ENCODE measurements around the gene KAT8.
"Not testable (repeated sequence)": the region's sequence is repeated elsewhere in the genome, so short reads cannot be mapped to it uniquely, and the experiment has no call there.

The KAT8 gene

GRCh38 chr16:31134091-31134571 lies 16.7 kb downstream of the KAT8 start:
- no peak for DNase-seq

GRCh38 chr16:31134625-31135534 lies 17.4 kb downstream of the KAT8 start:
- peak; percentile 87 for DNase-seq

- no peak for DNase-seq
These were observed 18.2 kb downstream of the KAT8 start, which contains the start of gene PRSS8 for GRCh38 chr16:31135535-31136286. Gene PRSS8, minus strand, starts transcription at chr16:31135727. Its CDS starts 229 bp downstream, at chr16:31135498.

- DNase-seq: no peak
These were observed 18.8 kb downstream of the KAT8 start for GRCh38 chr16:31136287-31136662.

- DNase-seq: not testable (repeated sequence)
These were observed 19.5 kb downstream of the KAT8 start for GRCh38 chr16:31136822-31137499.

- no peak for DNase-seq
These were observed 21.4 kb downstream of the KAT8 start for GRCh38 chr16:31138621-31139578.

- not testable (repeated sequence) for DNase-seq
These were observed 23.6 kb downstream of the KAT8 start for GRCh38 chr16:31141071-31141469.

- DNase-seq: no peak
These were observed 24.1 kb downstream of the KAT8 start for GRCh38 chr16:31141489-31142108.

- peak; percentile 97 for DNase-seq
These were observed 24.9 kb downstream of the KAT8 start for GRCh38 chr16:31142109-31143010.

- DNase-seq: no peak
These were observed 25.7 kb downstream of the KAT8 start for GRCh38 chr16:31143011-31143693.

GRCh38 chr16:31143694-31144148 lies 26.3 kb downstream of the KAT8 start:
- DNase-seq: no peak

- not testable (repeated sequence) for DNase-seq
These were observed 27.0 kb downstream of the KAT8 start for GRCh38 chr16:31144418-31144817.

- no peak for DNase-seq
These were observed 28.0 kb downstream of the KAT8 start for GRCh38 chr16:31145398-31145990.

GRCh38 chr16:31147574-31147973 lies 30.1 kb downstream of the KAT8 start:
- DNase-seq: no peak

GRCh38 chr16:31148281-31148728 lies 30.8 kb downstream of the KAT8 start:
- DNase-seq: no peak

- DNase-seq: no peak
These were observed 31.4 kb downstream of the KAT8 start for GRCh38 chr16:31148896-31149295.

- DNase-seq: no peak
These were observed 31.9 kb downstream of the KAT8 start for GRCh38 chr16:31149332-31149731.

GRCh38 chr16:31149894-31150890 lies 32.7 kb downstream of the KAT8 start, which contains the start of gene PRSS36:
Gene PRSS36, minus strand, starts transcription at chr16:31150066. Its CDS starts 31 bp downstream, at chr16:31150035.
- DNase-seq: no peak
